Mucosa of stomach (tissue), 1 donor: ENCODE results near the gene PPCDC.

Experiments used
- H3K27me3 ChIP-seq: one replicate; pipeline ENCODE4 v1.7.0; 2013; ENCODE audit warnings: mild to moderate bottlenecking, low read length; ENCODE audit not compliant: control insufficient read depth, insufficient read depth
- H3K36me3 ChIP-seq: one replicate; pipeline ENCODE4 v1.7.0; 2013; ENCODE audit warnings: low read length; ENCODE audit not compliant: control insufficient read depth, insufficient read depth
- H3K4me1 ChIP-seq: one replicate; pipeline ENCODE4 v1.7.0; 2013; ENCODE audit warnings: mild to moderate bottlenecking, low read length; ENCODE audit not compliant: control insufficient read depth, insufficient read depth
- H3K4me3 ChIP-seq: one replicate; pipeline ENCODE4 v1.7.0; 2013; ENCODE audit warnings: low read length
- H3K9ac ChIP-seq: one replicate; pipeline ENCODE4 v1.7.0; 2013; ENCODE audit warnings: mild to moderate bottlenecking, low read length, moderate library complexity
- H3K9me3 ChIP-seq: one replicate; pipeline ENCODE4 v1.7.0; 2013; ENCODE audit warnings: mild to moderate bottlenecking, low read length, moderate library complexity; ENCODE audit not compliant: control insufficient read depth
- donor health status: Pancreatic carcinoma.

PPCDC gene

DNA sequence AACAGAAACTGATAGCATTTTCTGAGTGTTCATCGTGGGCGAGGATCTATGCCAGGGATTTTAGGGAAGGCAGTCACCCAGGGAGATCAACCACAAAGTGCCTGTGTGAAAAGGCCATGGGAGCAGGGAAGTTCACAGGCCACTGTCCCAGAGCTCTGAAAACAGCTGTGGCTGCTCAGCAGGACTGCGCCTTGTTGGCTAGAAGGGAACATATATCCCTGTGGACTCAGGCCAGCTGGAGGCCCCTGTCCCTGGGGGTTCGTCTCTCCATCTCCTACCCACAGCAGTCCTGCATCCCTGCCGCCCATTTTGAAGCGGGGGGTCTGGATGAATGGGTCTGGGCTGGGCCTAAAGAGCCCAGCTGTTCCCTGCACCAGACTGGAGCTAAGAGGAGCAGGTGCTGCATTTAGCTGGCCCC is 27.8 kb downstream of the PPCDC start:
- Histone ChIP-seq H3K9ac (no peak overlapping the region), H3K4me1 (peaks cover 25% of the 10 kb centered on the region), H3K4me3 (no peak overlapping the region), H3K36me3 (peaks cover 7% of the 10 kb centered on the region), H3K9me3 (no peaks in the 10 kb centered on the region), H3K27me3 (no peaks in the 10 kb centered on the region)

DNA sequence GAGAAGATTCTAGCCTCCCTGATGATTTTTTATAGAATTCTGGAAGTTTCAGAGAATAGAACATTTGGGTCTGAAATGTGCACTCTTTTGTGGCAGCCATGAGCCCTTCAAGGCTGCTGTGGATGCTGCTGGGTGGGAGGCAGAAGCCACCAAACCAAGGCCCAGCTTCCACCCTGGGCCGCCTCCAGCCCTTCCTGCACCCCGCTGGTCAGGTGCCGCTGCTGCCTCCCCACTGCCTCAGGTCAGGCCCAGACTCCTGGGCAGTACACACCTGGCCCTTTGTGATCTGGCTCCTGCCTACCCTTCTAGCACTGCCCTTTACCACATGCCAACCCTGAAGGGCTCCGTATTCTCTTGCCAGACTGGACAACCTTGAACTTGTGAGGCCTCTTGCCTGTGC is 28.3 kb downstream of the PPCDC start:
- H3K27me3 ChIP-seq, result no peaks in the 10 kb centered on the region
- H3K9ac ChIP-seq, result no peak overlapping the region
- no peaks in the 10 kb centered on the region for H3K9me3 ChIP-seq
- H3K36me3 ChIP-seq, result peaks cover 7% of the 10 kb centered on the region
- no peak overlapping the region for H3K4me3 ChIP-seq
- peaks cover 20% of the 10 kb centered on the region for H3K4me1 ChIP-seq

DNA sequence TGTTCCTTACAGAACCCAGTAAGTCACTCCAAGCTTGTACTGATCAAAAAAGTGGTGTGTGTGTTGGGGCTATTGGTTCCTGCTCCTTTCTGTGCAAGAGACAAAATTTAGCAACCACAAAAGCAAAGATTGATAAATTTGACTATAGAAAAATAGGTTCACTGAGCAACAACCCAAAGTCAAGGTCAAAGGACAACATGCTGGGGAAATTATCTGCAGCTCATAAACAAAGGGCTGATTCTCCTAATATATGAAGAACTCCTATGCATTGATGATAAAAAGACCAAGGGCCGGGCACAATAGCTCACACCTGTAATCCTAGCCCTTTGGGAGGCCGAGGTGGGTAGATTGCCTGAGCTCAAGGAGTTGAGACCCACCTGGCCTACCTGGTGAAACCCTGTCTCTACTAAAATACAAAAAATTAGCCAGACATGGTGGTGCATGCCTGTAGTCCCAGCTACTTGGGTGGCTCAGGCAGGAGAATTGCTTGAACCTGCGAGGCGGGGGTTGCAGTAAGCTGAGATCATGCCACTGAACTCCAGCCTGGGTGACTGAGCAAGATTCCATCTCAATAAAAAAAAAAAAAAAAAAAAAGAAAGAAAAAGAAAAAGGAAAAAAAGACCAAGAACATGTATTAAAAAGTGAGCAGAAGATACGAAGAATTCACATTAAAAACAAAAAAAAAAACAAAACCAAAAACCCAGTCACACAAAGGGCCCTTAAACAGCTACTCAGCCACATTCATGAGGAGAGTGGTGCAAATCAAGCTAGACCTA is 29.8 kb downstream of the PPCDC start:
- no peak overlapping the region for H3K9ac ChIP-seq
- H3K27me3 ChIP-seq, result no peaks in the 10 kb centered on the region

DNA sequence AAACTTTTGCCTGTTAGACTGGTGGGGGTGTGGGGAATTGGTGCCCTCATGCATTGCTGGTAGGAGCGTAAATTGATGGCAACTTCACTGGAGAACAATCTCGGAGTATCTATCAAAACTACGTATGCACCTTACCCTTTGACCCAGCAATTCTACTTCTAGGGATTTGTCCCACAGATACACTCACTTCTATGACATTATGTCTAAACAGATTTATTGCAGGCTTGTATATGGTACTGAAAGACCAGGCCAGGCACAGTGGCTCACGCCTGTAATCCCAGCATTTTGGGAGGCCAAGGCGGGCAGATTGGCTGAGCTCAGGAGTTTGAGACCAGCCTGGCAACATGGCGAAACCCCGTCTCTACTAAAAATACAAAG is 30.3 kb downstream of the PPCDC start:
- no peaks in the 10 kb centered on the region for H3K9me3 ChIP-seq
- no peak overlapping the region for H3K4me3 ChIP-seq
- no peaks in the 10 kb centered on the region for H3K27me3 ChIP-seq
- no peak overlapping the region for H3K9ac ChIP-seq
- no peaks in the 10 kb centered on the region for H3K4me1 ChIP-seq
- H3K36me3 ChIP-seq, result peaks cover 4% of the 10 kb centered on the region

More for the DNA sequence above, 29.8 kb downstream of the PPCDC start:
- Histone ChIP-seq H3K4me1 (peaks cover 5% of the 10 kb centered on the region), H3K9me3 (no peaks in the 10 kb centered on the region), H3K36me3 (peaks cover 7% of the 10 kb centered on the region), H3K4me3 (no peak overlapping the region)

DNA sequence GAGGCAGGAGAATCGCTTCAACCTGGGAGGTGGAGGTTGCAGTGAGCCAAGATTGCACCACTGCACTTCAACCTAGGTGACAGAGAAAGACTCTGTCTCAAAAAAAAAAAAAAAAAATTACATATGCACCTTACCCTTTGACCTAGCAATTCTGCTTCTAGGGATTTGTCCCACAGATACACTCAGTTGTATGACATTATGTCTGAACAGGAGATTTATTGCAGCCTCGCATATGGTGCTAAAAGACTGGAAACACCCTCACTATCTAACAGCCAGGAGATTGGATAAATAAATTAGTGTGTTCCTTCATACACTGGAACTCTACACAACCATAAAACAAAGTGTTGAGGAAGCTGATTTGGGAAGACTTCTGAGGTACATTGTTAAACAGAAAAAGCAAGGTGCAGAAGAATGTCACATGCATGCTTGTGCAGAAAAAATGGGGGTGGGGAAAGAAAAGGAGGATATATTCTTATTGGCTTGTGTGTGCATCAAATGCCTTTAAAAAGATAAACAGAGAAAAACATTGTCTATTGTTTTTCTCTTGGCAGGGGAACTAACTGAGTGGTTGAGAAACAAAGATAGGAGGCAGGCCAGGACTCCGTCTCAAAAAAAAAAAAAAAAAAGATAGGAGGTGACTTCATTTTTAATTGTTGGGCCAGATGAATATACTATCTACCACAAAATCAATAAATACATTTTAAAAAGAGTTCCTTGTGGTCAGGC is 30.9 kb downstream of the PPCDC start:
- Histone ChIP-seq H3K4me3 (no peak overlapping the region), H3K36me3 (no peaks in the 10 kb centered on the region), H3K9me3 (no peaks in the 10 kb centered on the region), H3K9ac (no peak overlapping the region), H3K27me3 (no peaks in the 10 kb centered on the region), H3K4me1 (no peaks in the 10 kb centered on the region)

DNA sequence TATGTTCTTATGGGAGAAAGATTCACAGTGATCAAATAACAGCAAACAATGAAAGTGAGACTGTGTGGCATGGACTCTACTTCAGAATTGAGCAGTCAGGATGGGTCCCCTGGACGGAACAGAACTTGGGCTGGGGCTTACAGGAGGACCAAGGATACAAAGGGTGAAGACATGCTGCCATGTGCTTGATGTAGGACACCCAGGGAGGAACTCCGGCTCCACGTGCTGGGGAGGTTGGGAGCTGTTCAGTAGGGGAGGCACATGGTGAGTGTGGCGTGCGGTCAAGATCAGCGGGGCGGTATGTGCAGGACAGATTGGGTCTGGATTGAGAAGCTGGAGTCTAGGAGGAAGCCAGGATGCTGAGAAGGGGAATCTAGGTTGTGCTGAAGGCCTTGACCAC is 32.6 kb downstream of the PPCDC start:
- Histone ChIP-seq H3K9me3 (no peaks in the 10 kb centered on the region), H3K27me3 (no peaks in the 10 kb centered on the region), H3K4me3 (no peak overlapping the region), H3K9ac (no peak overlapping the region), H3K4me1 (no peaks in the 10 kb centered on the region), H3K36me3 (no peaks in the 10 kb centered on the region)

DNA sequence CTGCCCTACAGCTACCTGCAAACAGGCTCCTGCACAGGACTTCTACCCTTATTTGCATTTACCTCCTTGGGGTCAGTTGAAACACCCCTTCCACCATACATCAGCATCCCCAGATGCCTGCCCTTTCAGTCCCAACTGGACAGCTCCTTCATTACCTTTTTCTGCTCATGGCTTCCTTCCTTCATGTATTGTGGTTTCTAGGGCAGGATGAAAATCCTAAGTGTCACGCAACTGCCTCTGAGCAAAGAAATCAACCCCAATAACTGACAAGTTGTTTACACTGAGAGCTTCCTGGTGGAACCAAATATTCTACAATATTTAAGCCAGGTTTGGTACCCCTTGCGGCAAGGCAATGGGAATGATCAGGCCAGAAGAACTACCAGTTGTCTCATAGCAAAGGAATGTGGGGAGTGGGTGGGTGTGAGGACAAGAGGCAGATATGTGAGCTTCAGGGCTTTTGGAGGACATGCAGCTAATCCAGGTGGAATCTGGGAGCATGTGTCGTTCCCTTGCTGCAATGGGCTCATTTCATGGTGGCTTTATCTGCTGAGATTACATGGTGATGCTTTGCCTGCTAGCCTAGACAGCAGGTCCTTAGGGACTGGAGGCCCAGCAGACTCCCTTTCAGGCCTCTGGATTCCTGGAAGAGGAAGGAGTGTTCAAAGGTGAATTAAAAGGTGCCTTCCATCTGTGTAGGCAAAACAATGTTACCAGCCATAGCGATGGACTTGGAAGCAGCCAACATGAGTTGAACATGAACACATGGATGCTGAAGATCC is 34.9 kb downstream of the PPCDC start:
- no peaks in the 10 kb centered on the region for H3K27me3 ChIP-seq
- H3K9me3 ChIP-seq, result no peaks in the 10 kb centered on the region
- no peak overlapping the region for H3K9ac ChIP-seq
- no peaks in the 10 kb centered on the region for H3K4me1 ChIP-seq
- H3K4me3 ChIP-seq, result no peak overlapping the region
- H3K36me3 ChIP-seq, result no peaks in the 10 kb centered on the region

DNA sequence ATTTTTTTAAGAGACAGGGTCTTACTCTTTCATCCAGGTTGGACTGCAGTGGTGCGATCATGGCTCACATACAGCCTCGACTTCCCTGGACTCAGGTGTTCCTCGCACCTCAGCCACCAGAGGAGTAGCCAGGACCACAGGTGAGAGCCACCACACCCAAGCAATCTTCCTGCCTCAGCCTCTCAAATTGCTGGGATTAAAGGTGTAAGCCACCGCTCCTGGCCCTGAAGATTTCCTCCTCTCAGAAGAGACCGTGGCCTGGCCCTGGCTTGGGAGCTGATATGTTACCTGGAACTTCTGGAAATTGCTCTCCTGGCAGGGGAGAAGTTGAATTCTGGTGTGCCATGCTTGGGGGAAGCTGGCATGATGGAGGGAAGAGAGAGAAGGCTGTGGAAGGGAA is 36.2 kb downstream of the PPCDC start:
- Histone ChIP-seq H3K9me3 (no peaks in the 10 kb centered on the region), H3K4me1 (no peaks in the 10 kb centered on the region), H3K36me3 (no peaks in the 10 kb centered on the region), H3K27me3 (no peaks in the 10 kb centered on the region), H3K9ac (no peak overlapping the region), H3K4me3 (no peak overlapping the region)

DNA sequence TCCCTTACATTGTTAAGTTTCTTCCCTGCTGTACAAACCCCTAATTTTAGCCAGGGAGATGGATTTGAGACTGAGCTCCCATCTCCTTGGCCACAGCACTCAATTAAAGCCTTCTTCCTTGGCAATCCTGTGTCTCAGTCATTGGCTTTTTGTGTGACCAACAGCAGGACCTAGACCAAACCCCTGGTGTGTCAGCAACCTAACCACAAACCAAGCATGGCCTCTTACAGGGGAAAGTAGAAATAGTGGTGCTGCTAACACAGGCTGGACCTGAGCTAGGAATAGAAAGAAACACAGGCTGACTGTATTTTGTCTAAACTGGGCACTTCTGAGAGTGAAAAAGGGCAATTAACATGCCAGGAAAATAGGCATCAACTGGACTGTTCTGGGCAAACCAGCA is 37.9 kb downstream of the PPCDC start:
- Histone ChIP-seq H3K4me1 (no peaks in the 10 kb centered on the region), H3K9ac (no peak overlapping the region), H3K27me3 (no peaks in the 10 kb centered on the region), H3K36me3 (no peaks in the 10 kb centered on the region), H3K4me3 (no peak overlapping the region), H3K9me3 (no peaks in the 10 kb centered on the region)

DNA sequence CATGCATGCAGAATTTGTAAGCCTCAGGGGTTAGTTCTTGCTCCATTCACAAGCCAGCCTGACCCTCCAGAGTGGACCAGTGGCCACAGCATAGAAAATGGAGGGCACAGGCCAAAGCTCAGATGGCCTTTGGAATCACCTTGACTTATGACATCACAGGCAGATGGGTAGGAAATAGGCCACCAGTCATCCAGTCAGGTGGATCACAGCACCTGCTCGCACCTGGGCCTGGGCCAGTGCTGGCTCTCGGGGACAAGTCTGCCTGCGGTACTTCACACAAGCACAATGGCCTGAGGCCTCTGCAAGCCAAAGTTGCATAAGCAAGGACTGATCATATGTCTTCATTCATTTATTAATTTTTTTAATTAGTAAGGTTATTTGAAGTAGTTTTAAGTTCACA is 39.3 kb downstream of the PPCDC start:
- no peaks in the 10 kb centered on the region for H3K4me1 ChIP-seq
- H3K4me3 ChIP-seq, result no peak overlapping the region
- H3K9ac ChIP-seq, result no peak overlapping the region
- no peaks in the 10 kb centered on the region for H3K36me3 ChIP-seq
- no peaks in the 10 kb centered on the region for H3K9me3 ChIP-seq
- no peaks in the 10 kb centered on the region for H3K27me3 ChIP-seq

DNA sequence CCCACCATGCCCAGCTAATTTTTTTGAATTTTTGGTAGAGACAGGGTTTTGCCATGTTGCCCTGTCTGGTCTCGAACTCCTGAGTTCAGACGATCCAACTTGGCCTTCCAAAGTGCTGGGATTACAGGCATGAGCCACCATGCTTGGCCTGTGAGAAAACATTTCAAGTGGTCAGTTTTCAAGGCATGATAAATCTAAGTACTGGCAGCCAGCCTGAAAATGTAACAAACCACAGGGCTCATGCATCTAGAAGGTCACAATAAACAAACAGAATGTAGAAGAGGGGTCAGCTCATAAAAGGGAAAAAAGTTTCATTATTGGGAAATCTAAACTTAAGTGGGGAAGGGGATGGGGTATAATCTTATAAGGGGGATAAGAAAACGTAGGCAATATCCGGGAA is 39.9 kb downstream of the PPCDC start:
- Histone ChIP-seq H3K4me1 (no peaks in the 10 kb centered on the region), H3K36me3 (no peaks in the 10 kb centered on the region), H3K4me3 (no peak overlapping the region), H3K9me3 (no peaks in the 10 kb centered on the region), H3K27me3 (no peaks in the 10 kb centered on the region), H3K9ac (no peak overlapping the region)

DNA sequence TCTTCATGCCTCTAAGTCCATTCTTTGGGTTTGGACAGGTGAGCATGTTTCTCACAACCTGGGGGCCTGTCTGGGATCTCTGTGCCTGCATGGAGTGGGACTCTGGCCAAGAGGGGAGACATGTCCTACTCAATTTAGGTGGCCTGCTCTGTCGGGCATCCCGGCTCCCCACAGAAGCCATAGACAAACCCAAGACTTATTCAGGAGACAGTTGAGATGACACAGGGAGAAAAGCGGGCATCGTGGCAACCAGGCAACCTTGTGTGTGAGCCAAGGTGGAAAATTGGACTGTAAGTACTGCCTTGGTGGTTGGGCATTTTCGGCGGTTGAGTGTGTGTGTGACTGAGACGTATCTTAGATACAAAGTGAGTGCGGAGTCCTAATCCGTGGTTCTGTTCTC is 40.5 kb downstream of the PPCDC start:
- Histone ChIP-seq H3K9me3 (no peaks in the 10 kb centered on the region), H3K36me3 (no peaks in the 10 kb centered on the region), H3K27me3 (no peaks in the 10 kb centered on the region), H3K4me1 (no peaks in the 10 kb centered on the region), H3K9ac (no peak overlapping the region), H3K4me3 (no peak overlapping the region)
